A549 (cell line): ENCODE data around the gene NLK.

ENCODE experiments used
- CHD2 ChIP-seq: fragments of 150-350 bp; IDR thresholded peaks from 2 replicates; pipeline ENCODE4 v1.6.1; 2014; ENCODE audit warnings: low read length; ENCODE audit not compliant: partially characterized antibody
- CTCF ChIP-seq: fragments of >200 bp; sonication (Bioruptor Twin); formaldehyde crosslinking; IDR thresholded peaks from 3 replicates; pipeline ENCODE4 v1.5.1; 2016
- EP300 ChIP-seq, 2 experiments: fragments of >200 bp; sonication (Bioruptor Twin); formaldehyde crosslinking; IDR thresholded peaks; 2 replicates in 1 of 2; 3 replicates in 1 of 2; pipeline ENCODE4 v1.6.1; 2016 to 2017
- PHF8 ChIP-seq: fragments of 200-600 bp; sonication (generic); IDR thresholded peaks from 2 replicates; pipeline ENCODE4 v1.6.1; 2016; ENCODE audit warnings: low read depth, mild to moderate bottlenecking, antibody characterized with exemption, moderate library complexity, borderline replicate concordance
- POLR2A ChIP-seq: IDR thresholded peaks from 2 replicates; pipeline ENCODE4 v1.6.1; 2012; ENCODE audit warnings: mild to moderate bottlenecking, low read length
- RAD21 ChIP-seq, 2 experiments: fragments of >200 bp in 1 of 2; sonication (Bioruptor Twin) in 1 of 2; formaldehyde crosslinking in 1 of 2; IDR thresholded peaks in 1 of 2; conservative IDR thresholded peaks in 1 of 2; 2 replicates in 1 of 2; 3 replicates in 1 of 2; pipeline ENCODE4 v1.6.1; 2012 to 2018; ENCODE audit warnings: inconsistent platforms in 1 of 2
- TP53 ChIP-seq: fragments of 250-450 bp; sonication (Bioruptor Pico); IDR thresholded peaks from 2 replicates; pipeline ENCODE4 v1.5.0; 2021; ENCODE audit warnings: mild to moderate bottlenecking, moderate library complexity

DNA sequence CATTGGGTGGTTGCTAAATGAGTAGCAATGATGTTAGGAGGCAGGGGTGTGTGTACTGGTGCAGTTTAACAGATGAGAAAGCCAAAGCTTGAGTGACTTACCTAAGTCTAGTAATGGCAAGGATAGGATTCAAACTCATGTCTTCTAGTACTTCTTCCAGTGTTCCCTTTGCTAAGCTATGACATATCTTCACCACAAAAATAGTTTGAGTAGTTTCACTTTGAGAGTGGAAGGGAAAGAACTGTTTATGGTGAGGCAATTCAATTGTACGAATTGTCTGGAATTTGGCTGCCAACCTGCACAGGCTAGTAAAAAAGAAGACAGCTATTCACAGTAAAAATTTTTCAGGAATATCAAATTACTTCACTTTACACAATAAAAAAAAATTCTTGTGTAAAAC, 138.0 kb downstream of the NLK start:
- no peak for TF ChIP-seq CHD2
- no peak for TF ChIP-seq CTCF
- TF ChIP-seq RAD21 (conservative IDR thresholded peaks at IDR 0.05 in 1 of 2, IDR thresholded peaks at IDR 0.05 in 1 of 2) = no peak
- no peak for TF ChIP-seq TP53 (CRISPR knock-in tag)
- TF ChIP-seq PHF8 = no peak
- no peak for TF ChIP-seq POLR2A
- TF ChIP-seq EP300 (IDR thresholded peaks at IDR 0.05) = no peak
